GM21381 (cell line): ENCODE measurements around the gene FTO.

Experiments
- ATAC-seq: cut with Tn5 transposase; IDR thresholded peaks from one replicate; pipeline ENCODE4 v1.9.1; 2021; ENCODE audit warnings: mild to moderate bottlenecking, moderate library complexity; ENCODE audit not compliant: unreplicated experiment

Gene FTO

GRCh38 chr16:53894686-53895085 is 190.7 kb downstream of the FTO start:
- ATAC-seq, result no peak

GRCh38 chr16:53895433-53895832 is 191.5 kb downstream of the FTO start:
- no peak for ATAC-seq

GRCh38 chr16:53895851-53896250 is 191.9 kb downstream of the FTO start:
- ATAC-seq, result no peak

- no peak for ATAC-seq
Measured at GRCh38 chr16:53896722-53897121, 192.8 kb downstream of the FTO start.

- no peak for ATAC-seq
Measured at GRCh38 chr16:53898993-53899392, 195.0 kb downstream of the FTO start.

GRCh38 chr16:53899431-53899830 is 195.5 kb downstream of the FTO start:
- no peak for ATAC-seq

GRCh38 chr16:53900667-53901066 is 196.7 kb downstream of the FTO start:
- ATAC-seq, result no peak

- ATAC-seq, result no peak
Measured at GRCh38 chr16:53901408-53901807, 197.5 kb downstream of the FTO start.

GRCh38 chr16:53904533-53904932 is 200.6 kb downstream of the FTO start:
- no peak for ATAC-seq

- no peak for ATAC-seq
Measured at GRCh38 chr16:53905028-53905427, 201.1 kb downstream of the FTO start.

- ATAC-seq, result no peak
Measured at GRCh38 chr16:53908731-53909130, 204.8 kb downstream of the FTO start.

- no peak for ATAC-seq
Measured at GRCh38 chr16:53910990-53911389, 207.0 kb downstream of the FTO start.

GRCh38 chr16:53911513-53911912 is 207.6 kb downstream of the FTO start:
- no peak for ATAC-seq

- ATAC-seq, result peak; percentile 85
Measured at GRCh38 chr16:53912155-53912554, 208.2 kb downstream of the FTO start.

GRCh38 chr16:53913099-53913870 is 209.3 kb downstream of the FTO start:
- ATAC-seq, result no peak

GRCh38 chr16:53913920-53914319 is 210.0 kb downstream of the FTO start:
- ATAC-seq, result no peak

- ATAC-seq, result no peak
Measured at GRCh38 chr16:53914736-53915135, 210.8 kb downstream of the FTO start.

- ATAC-seq, result no peak
Measured at GRCh38 chr16:53915452-53916160, 211.7 kb downstream of the FTO start.

- ATAC-seq, result no peak
Measured at GRCh38 chr16:53920988-53921387, 217.0 kb downstream of the FTO start.

- no peak for ATAC-seq
Measured at GRCh38 chr16:53922067-53922806, 218.3 kb downstream of the FTO start.

GRCh38 chr16:53922807-53923571 is 219.0 kb downstream of the FTO start:
- ATAC-seq, result no peak
